ENCODE data around the gene DLG2.
A peak's percentile ranks its signal among the peaks of the same experiment; 100 is the strongest.
"Not testable (repeated sequence)": the region's sequence is repeated elsewhere in the genome, so short reads cannot be mapped to it uniquely, and the experiment has no call there.

Gene DLG2

GRCh38 chr11:85627332-85627997 is at the start of gene DLG2:
Gene DLG2, minus strand, starts transcription at chr11:85627344.
- DNase-seq (ENCODE audit: low spot score): peak; percentile 65

- DNase-seq (ENCODE audit: low spot score): no peak
Observed at GRCh38 chr11:85673393-85673792, 46.2 kb upstream of the DLG2 start.

- no peak for DNase-seq (ENCODE audit: low spot score)
Observed at GRCh38 chr11:85672105-85672902, 45.2 kb upstream of the DLG2 start.

GRCh38 chr11:85670949-85671663 is 44.0 kb upstream of the DLG2 start:
- DNase-seq (ENCODE audit: low spot score): not testable (repeated sequence)

- DNase-seq (ENCODE audit: low spot score): no peak
Observed at GRCh38 chr11:85668157-85668556, 41.0 kb upstream of the DLG2 start.

GRCh38 chr11:85666687-85667086 is 39.5 kb upstream of the DLG2 start:
- no peak for DNase-seq (ENCODE audit: low spot score)

- no peak for DNase-seq (ENCODE audit: low spot score)
Observed at GRCh38 chr11:85665733-85666132, 38.6 kb upstream of the DLG2 start.

GRCh38 chr11:85664615-85665481 is 37.7 kb upstream of the DLG2 start, which contains the start of gene CREBZF:
Gene CREBZF, minus strand, starts transcription at chr11:85665129. Its CDS starts 254 bp downstream, at chr11:85664875.
- peak; percentile 97 for DNase-seq (ENCODE audit: low spot score)

- DNase-seq (ENCODE audit: low spot score): peak; percentile 85
Observed at GRCh38 chr11:85663753-85664614, 36.8 kb upstream of the DLG2 start.

- DNase-seq (ENCODE audit: low spot score): no peak
Observed at GRCh38 chr11:85663080-85663752, 36.1 kb upstream of the DLG2 start.

- no peak for DNase-seq (ENCODE audit: low spot score)
Observed at GRCh38 chr11:85661972-85662664, 35.0 kb upstream of the DLG2 start.

- no peak for DNase-seq (ENCODE audit: low spot score)
Observed at GRCh38 chr11:85658180-85658579, 31.0 kb upstream of the DLG2 start.

GRCh38 chr11:85656777-85657176 is 29.6 kb upstream of the DLG2 start:
- no peak for DNase-seq (ENCODE audit: low spot score)

GRCh38 chr11:85654343-85654742 is 27.2 kb upstream of the DLG2 start:
- not testable (repeated sequence) for DNase-seq (ENCODE audit: low spot score)

GRCh38 chr11:85652786-85653447 is 25.8 kb upstream of the DLG2 start:
- DNase-seq (ENCODE audit: low spot score): no peak

GRCh38 chr11:85651118-85651517 is 24.0 kb upstream of the DLG2 start:
- no peak for DNase-seq (ENCODE audit: low spot score)

- DNase-seq (ENCODE audit: low spot score): peak; percentile 93
Observed at GRCh38 chr11:85647604-85648299, 20.6 kb upstream of the DLG2 start, which contains the start of gene TMEM126A. Gene TMEM126A, plus strand, starts transcription at chr11:85647967. Its CDS starts 2,289 bp downstream, at chr11:85650256.

GRCh38 chr11:85647078-85647477 is 19.9 kb upstream of the DLG2 start:
- DNase-seq (ENCODE audit: low spot score): no peak
